OCI-LY7 (cell line): ENCODE results near the gene TIFAB. TPM values are rescaled to one million over a fixed set of nuclear protein-coding genes. Genes with fewer than 3 reads are reported as not detected.

ENCODE experiments used
- BruUV-seq: library from RNA; stranded (reverse); fragments of 400-500 nt; replicated peaks from 2 replicates; lab custom pipeline; 2021; lab: Mats Ljungman, UMichigan
- CTCF ChIA-PET: fragments of 300-600 bp; sonication (Branson Sonifier 250); formaldehyde crosslinking; loops from one replicate; lab custom pipeline; 2022; ENCODE audit warnings: antibody characterized with exemption; ENCODE audit not compliant: unreplicated experiment; lab: Charles Lee
- POLR2A ChIA-PET: fragments of 300-600 bp; sonication (Branson Sonifier 250); formaldehyde crosslinking; loops from one replicate; lab custom pipeline; 2022; ENCODE audit warnings: antibody characterized with exemption; lab: Charles Lee
- DNase-seq: peaks from one replicate; pipeline ENCODE4 v3.0.0-alpha.2; 2015; ENCODE audit warnings: low spot score
- H2AFZ ChIP-seq: fragments of 200-600 bp; sonication (generic), shearing (Covaris generic); 2 replicates; pipeline ENCODE4 v1.6.1; 2014; ENCODE audit warnings: mild to moderate bottlenecking, antibody characterized with exemption, low read length, moderate library complexity
- H3K27ac ChIP-seq: fragments of 200-600 bp; sonication (generic); 2 replicates; pipeline ENCODE4 v1.5.1; 2014; ENCODE audit warnings: mixed run types, low read depth, mild to moderate bottlenecking, moderate library complexity, low read length, inconsistent platforms; ENCODE audit not compliant: poor library complexity, severe bottlenecking
- H3K36me3 ChIP-seq: fragments of 200-600 bp; sonication (generic); 2 replicates; pipeline ENCODE4 v1.6.1; 2014; ENCODE audit warnings: mild to moderate bottlenecking, antibody characterized with exemption, low read length, moderate library complexity, mixed read lengths; ENCODE audit not compliant: insufficient read depth
- H3K4me1 ChIP-seq: fragments of 200-600 bp; sonication (generic); 2 replicates; pipeline ENCODE4 v1.5.1; 2014; ENCODE audit warnings: mild to moderate bottlenecking, low read length; ENCODE audit not compliant: insufficient read depth, poor library complexity, severe bottlenecking
- H3K4me2 ChIP-seq: fragments of 200-600 bp; sonication (generic); 2 replicates; pipeline ENCODE4 v1.6.1; 2014; ENCODE audit warnings: mild to moderate bottlenecking, low read length
- H3K4me3 ChIP-seq: fragments of 200-600 bp; sonication (generic); 2 replicates; pipeline ENCODE4 v1.5.1; 2014; ENCODE audit warnings: mild to moderate bottlenecking, low read depth, low read length; ENCODE audit not compliant: poor library complexity, severe bottlenecking
- H3K79me2 ChIP-seq: fragments of 200-600 bp; sonication (generic); 2 replicates; pipeline ENCODE4 v1.6.1; 2016; ENCODE audit warnings: low read depth, mild to moderate bottlenecking, low read length, moderate library complexity, mixed read lengths; ENCODE audit not compliant: insufficient read depth
- H3K9me2 ChIP-seq: fragments of 200-600 bp; sonication (generic); 2 replicates; pipeline ENCODE4 v1.6.1; 2016; ENCODE audit warnings: mild to moderate bottlenecking, low read length, mixed read lengths; ENCODE audit not compliant: insufficient read depth
- H3K9me3 ChIP-seq: fragments of 200-600 bp; sonication (generic); 2 replicates; pipeline ENCODE4 v1.6.1; 2014; ENCODE audit warnings: mild to moderate bottlenecking, mixed run types, low read length, mixed read lengths
- H4K20me1 ChIP-seq: fragments of 200-600 bp; sonication (generic); 2 replicates; pipeline ENCODE4 v1.6.1; 2014; ENCODE audit warnings: mild to moderate bottlenecking, antibody characterized with exemption, low read length, moderate library complexity, mixed read lengths; ENCODE audit not compliant: insufficient read depth
- EZH2phosphoT487 ChIP-seq: fragments of 200-600 bp; sonication (generic); IDR thresholded peaks from 2 replicates; pipeline ENCODE4 v1.6.1; 2018; ENCODE audit warnings: low read depth, borderline replicate concordance, mild to moderate bottlenecking, mixed run types, antibody characterized with exemption, low read length, moderate library complexity, mixed read lengths
- intact Hi-C: fragments of 100-400 bp; cut with micrococcal nuclease; formaldehyde crosslinking; loops from one replicate; pipeline ENCODE4 v1.10.0; 2022; ENCODE audit not compliant: unreplicated experiment
- total RNA-seq, 2 experiments: library from RNA; depleted of rRNA in 1 of 2; stranded (reverse); fragments of >200 nt in 1 of 2; shearing (Covaris generic) in 1 of 2; gene quantifications; 2 replicates each; pipeline ENCODE4 v1.2.3, GENCODE V29; 2014 to 2022
- TF ChIP-seq, protein P1 (sequence below): fragments of 200-600 bp; sonication (generic); conservative IDR thresholded peaks from 2 replicates; pipeline ENCODE4 v1.5.1; 2014; ENCODE audit warnings: mild to moderate bottlenecking, antibody characterized with exemption, low read length, moderate library complexity, mixed read lengths

TIFAB gene
- total RNA-seq, 2 experiments from 2014 or later = not detected

DNA sequence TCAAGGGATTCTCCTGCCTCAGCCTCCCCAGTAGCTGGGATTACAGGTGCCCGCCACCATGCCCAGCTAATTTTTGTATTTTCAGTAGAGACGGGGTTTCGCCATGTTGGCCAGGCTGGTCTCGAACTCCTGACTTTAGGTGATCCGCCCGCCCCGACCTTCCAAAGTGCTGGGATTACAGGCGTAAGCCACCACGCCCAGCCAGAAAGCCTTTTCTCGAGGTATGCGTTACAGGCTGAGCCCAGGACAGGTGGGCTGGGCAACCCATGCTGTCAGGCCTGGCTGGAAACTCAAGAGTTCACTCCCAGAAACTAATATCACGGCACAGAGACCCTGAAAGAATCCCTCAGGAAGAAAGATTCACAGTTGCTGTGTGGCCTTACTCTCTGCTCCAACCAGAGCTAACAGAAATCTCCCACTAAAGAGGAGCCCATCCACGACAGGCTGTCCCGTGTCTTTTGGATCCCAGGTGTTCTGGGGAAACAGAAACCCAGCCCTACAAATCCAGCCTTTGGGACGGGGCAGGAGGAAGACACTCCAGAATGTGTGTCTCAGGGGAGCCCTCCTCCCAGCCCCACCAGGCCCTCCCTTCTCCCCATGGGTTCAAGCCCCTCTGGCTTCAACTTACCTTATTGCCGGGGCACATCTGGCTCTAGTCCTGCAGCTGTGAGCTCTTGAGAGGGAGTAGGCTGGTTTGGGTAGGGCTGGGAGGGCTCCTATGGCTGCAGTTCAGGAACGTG, 400 bp downstream of the TIFAB start:
- TF ChIP-seq EZH2phosphoT487 = no peak
- TF ChIP-seq, protein P1, sequence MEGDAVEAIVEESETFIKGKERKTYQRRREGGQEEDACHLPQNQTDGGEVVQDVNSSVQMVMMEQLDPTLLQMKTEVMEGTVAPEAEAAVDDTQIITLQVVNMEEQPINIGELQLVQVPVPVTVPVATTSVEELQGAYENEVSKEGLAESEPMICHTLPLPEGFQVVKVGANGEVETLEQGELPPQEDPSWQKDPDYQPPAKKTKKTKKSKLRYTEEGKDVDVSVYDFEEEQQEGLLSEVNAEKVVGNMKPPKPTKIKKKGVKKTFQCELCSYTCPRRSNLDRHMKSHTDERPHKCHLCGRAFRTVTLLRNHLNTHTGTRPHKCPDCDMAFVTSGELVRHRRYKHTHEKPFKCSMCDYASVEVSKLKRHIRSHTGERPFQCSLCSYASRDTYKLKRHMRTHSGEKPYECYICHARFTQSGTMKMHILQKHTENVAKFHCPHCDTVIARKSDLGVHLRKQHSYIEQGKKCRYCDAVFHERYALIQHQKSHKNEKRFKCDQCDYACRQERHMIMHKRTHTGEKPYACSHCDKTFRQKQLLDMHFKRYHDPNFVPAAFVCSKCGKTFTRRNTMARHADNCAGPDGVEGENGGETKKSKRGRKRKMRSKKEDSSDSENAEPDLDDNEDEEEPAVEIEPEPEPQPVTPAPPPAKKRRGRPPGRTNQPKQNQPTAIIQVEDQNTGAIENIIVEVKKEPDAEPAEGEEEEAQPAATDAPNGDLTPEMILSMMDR = no peak
- H3K9me2 ChIP-seq = no peaks in the 10 kb centered on the region
- no peaks in the 10 kb centered on the region for H4K20me1 ChIP-seq
- no peaks in the 10 kb centered on the region for H3K36me3 ChIP-seq
- H3K4me3 ChIP-seq = no peak overlapping the region
- no peaks in the 10 kb centered on the region for H3K9me3 ChIP-seq
- H3K27ac ChIP-seq = no peak overlapping the region
- intact Hi-C loops = no loop called here
- no peak overlapping the region for H2AFZ ChIP-seq
- POLR2A ChIA-PET = no interaction called here
- no peak for DNase-seq
- H3K4me2 ChIP-seq = no peak overlapping the region
- BruUV-seq = no TSS peak
- no peaks in the 10 kb centered on the region for H3K79me2 ChIP-seq
- CTCF ChIA-PET = interaction anchor here (0.6 kb wide), 1 partner anchor 11 kb away, joined by 4 read pairs; no protein-coding TSS in a partner anchor
- no peaks in the 10 kb centered on the region for H3K4me1 ChIP-seq

DNA sequence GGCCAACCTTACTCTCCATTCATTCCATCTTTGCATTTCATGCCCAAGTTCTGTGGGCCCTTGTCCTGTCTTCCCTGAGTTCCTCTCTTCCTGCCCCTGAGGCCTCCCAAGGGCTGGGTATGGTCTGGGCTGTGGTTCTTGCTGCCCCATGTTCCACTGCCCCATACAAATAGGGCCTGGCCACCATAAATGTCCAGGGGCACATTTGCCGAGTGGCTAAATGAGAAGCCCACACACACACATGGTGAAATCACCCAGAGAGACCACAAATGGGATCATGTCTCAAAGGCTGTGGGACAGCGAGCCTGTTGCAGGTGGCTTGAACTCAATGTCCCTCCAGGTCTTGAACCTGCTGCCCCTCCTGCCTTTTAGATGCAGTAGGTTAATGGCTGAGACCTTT, 1.2 kb downstream of the TIFAB start:
- no peak for DNase-seq
- no peak overlapping the region for H3K4me2 ChIP-seq
- H4K20me1 ChIP-seq = no peaks in the 10 kb centered on the region
- no peak overlapping the region for H3K4me3 ChIP-seq
- POLR2A ChIA-PET = no interaction called here
- no TSS peak for BruUV-seq
- no peak overlapping the region for H3K27ac ChIP-seq
- H3K9me3 ChIP-seq = no peaks in the 10 kb centered on the region
- no peak overlapping the region for H2AFZ ChIP-seq
- no peaks in the 10 kb centered on the region for H3K4me1 ChIP-seq
- no peaks in the 10 kb centered on the region for H3K79me2 ChIP-seq
- TF ChIP-seq EZH2phosphoT487 = no peak
- TF ChIP-seq, protein P1 = no peak
- CTCF ChIA-PET = no interaction called here
- no peaks in the 10 kb centered on the region for H3K36me3 ChIP-seq
- intact Hi-C loops = no loop called here
- H3K9me2 ChIP-seq = no peaks in the 10 kb centered on the region

DNA sequence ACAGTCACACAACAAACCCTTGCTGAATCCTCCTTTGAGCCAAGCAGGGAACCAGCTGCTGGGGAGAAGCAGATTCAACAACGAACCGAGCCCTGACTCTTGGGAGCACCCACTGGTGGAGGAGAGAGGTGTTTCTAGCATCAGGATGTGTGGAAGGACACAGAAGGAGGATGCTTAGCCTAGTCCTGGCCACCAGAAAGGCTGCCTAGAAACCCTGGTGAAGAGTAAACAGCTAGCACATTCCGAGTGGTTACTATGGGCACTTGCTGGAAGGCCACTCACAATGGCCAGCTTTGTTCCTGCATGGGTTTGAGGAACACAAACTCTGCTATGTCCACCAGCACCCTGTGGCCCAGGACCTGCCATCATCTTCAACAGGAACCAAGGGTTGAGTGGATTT, 1.8 kb downstream of the TIFAB start:
- intact Hi-C loops = no loop called here

More for the DNA sequence above, 1.8 kb downstream of the TIFAB start:
- Histone ChIP-seq H3K36me3 (no peaks in the 10 kb centered on the region), H3K27ac (no peak overlapping the region), H3K9me2 (no peaks in the 10 kb centered on the region), H4K20me1 (no peaks in the 10 kb centered on the region), H3K4me1 (no peaks in the 10 kb centered on the region), H3K4me3 (no peak overlapping the region), H3K79me2 (no peaks in the 10 kb centered on the region), H2AFZ (no peak overlapping the region), H3K4me2 (no peak overlapping the region), H3K9me3 (no peaks in the 10 kb centered on the region)
- DNase-seq = no peak
- BruUV-seq = no TSS peak
- TF ChIP-seq, protein P1 = no peak
- TF ChIP-seq EZH2phosphoT487 = no peak
- ChIA-PET POLR2A (no interaction called here), CTCF (no interaction called here)
